ENCODE measurements around the gene ZNF416.

The ZNF416 gene

DNA sequence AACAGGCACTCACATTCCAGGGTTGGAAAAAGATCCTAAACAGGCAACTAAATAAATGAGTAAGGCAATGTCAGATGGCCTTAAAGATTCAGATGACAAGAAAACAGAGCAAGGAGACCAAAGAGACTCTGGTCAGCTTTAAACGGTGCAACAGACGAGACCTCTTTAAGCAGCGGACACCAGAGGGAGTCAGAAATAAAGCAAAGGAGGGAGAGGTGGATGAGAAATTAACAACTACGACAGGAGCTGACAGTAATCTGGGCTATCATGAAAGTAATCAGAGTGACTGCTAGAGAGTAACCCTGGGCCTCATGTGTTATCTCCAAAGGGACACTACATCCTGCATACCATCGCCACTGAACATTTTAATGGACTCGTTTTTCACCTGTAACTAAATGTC, 20.2 kb downstream of the ZNF416 start:
- no peak for DNase-seq

DNA sequence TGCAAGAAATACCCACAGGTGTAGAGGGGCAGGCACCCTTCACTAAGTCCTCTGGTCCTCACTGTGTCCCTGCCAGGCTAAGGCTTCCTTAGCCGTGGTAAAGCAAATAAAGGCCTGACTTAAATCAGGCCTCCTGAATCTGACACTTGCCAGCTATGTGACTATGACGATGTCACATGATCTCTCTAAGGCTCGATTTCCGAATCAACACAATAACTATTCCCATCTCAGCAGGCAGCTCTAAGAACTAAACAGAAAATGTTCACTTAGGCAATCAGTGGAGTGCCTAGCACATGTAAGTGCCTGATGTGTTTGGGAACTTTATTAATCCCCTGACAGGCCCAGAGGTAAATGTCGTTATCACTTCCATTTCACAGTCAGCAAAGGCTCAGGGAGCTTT, 21.1 kb downstream of the ZNF416 start:
- DNase-seq = no peak

DNA sequence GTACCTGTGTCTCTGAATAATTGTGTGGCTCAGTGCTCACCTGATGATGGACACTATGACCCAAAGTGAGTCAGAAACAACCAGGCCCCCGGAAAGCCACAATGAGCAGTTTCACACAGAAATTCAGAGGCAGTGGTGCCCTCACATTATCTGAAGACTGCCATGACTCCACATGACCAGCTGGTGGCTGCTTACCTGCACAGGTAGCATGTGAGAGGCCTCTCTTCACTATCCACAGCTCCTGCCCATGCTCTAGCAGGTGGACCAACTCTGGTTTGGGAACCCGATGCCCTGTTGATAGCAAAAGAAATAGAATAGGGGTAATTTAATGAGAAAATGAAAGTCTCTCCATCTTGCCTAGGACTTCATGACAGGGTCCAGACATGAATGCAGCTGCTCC, 26.3 kb downstream of the ZNF416 start:
- no peak for DNase-seq

DNA sequence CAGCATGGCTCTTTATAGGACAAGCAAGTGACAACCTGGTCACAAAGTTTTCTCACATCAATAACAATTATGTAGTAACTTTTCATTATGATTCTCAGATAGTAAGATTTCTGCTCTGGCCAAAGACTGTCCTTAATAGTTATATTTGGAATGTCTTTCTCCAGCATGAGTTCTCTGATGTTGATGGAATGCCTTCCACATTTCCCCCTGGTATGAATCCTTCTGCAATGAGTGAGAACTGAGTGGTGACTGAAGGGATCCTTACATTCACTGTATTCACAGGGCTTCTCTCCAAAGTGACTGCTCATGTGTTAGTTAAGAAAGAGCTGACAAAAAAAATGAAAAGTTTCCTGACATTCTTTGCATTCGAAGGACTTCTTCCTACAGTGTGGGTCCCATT, 32.2 kb downstream of the ZNF416 start:
- no peak for DNase-seq

DNA sequence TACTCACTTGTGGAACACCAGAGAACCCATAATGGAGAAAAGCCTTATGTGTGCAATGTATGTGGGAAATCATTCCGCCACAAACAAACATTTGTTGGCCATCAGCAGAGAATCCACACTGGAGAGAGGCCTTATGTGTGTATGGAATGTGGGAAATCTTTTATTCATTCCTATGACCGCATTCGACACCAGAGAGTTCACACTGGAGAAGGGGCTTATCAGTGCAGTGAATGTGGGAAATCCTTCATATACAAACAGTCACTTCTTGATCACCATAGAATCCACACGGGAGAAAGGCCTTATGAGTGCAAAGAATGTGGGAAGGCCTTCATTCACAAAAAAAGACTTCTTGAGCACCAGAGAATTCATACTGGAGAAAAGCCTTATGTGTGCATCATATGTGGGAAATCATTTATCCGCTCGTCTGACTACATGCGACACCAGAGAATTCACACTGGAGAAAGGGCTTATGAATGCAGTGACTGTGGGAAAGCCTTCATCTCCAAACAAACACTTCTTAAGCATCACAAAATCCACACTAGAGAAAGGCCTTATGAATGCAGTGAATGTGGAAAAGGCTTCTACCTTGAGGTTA, 40.7 kb downstream of the ZNF416 start:
- DNase-seq = no peak

DNA sequence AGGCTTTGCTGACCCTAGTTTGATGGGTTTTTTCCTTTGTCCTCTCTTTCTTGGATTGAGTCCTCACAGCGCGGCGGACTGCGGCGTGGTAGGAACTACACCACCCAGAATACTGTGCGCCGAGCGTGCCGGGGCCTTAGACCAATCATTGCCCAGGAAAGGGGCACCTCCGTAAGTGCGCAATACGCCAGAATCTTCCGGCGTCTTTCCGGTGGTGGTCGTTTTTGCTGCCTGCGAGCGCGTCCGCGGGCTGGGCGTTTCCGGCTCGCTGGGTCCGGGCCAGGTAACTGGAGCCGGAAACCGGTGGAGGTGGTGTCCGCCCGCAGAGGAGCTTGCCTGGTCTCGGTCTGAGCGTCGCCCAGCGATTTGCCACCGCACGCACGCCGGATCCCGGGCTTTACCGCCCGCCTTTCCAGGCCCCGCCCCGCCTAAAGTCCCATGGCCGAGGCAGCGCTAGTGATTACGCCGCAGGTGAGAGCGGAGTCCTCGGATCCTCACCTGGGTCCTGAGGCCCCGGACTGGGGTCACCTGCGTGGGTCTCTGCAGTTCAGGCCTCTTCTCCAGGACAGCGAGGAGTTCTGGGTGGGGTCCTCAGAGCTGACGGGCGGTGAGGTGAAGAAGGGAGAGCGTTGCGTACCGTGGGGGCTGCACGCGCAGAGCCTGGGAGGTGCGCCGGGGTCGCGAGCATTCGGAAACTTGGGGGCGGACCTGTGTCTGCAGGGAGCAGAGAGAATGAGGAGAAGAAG, 51.4 kb downstream of the ZNF416 start, which contains the start of gene ZNF549:
Gene ZNF549, plus strand, starts transcription at position 221 of the 746 bp plus-strand sequence. Its CDS starts 218 bp downstream, at position 439.
- peak; percentile 93 for DNase-seq

Measured in activated CD4-positive, alpha-beta T cell treated with anti-CD3 and anti-CD28 coated beads, Interleukin-10, Interleukin-2, amounts not matched to agents 100 ng/mL and 50 ng/mL, durations not matched to agents 16 hours and 8 hours (primary cell).